ENCODE results near the gene PPP1R1B.

The PPP1R1B gene

GRCh38 chr17:39643271-39643670 is 16.5 kb downstream of the PPP1R1B start:
- Histone ChIP-seq H3K4me1 (ENCODE audit: control insufficient read depth, insufficient read depth, low read length) (peaks cover 5% of the 10 kb centered on the region), H3K4me3 (ENCODE audit: low read length) (no peak overlapping the region)

GRCh38 chr17:39647256-39647655 is 20.5 kb downstream of the PPP1R1B start:
- Histone ChIP-seq H3K36me3 (ENCODE audit: control insufficient read depth, insufficient read depth, low read length) (peaks cover 3% of the 10 kb centered on the region), H3K4me1 (ENCODE audit: control insufficient read depth, insufficient read depth, low read length) (no peaks in the 10 kb centered on the region), H3K27ac (ENCODE audit: low read depth, low read length) (no peak overlapping the region), H3K4me3 (ENCODE audit: low read length) (no peak overlapping the region), H3K27me3 (ENCODE audit: control insufficient read depth, insufficient read depth, low read length) (no peaks in the 10 kb centered on the region), H3K9ac (ENCODE audit: low read length) (no peak overlapping the region)

More at GRCh38 chr17:39643271-39643670, 16.5 kb downstream of the PPP1R1B start:
- Histone ChIP-seq H3K36me3 (ENCODE audit: control insufficient read depth, insufficient read depth, low read length) (no peaks in the 10 kb centered on the region), H3K27ac (ENCODE audit: low read depth, low read length) (no peak overlapping the region), H3K9ac (ENCODE audit: low read length) (no peak overlapping the region), H3K27me3 (ENCODE audit: control insufficient read depth, insufficient read depth, low read length) (no peaks in the 10 kb centered on the region)

- Histone ChIP-seq H3K9ac (ENCODE audit: low read length) (no peak overlapping the region), H3K36me3 (ENCODE audit: control insufficient read depth, insufficient read depth, low read length) (peaks cover 3% of the 10 kb centered on the region), H3K27ac (ENCODE audit: low read depth, low read length) (no peak overlapping the region), H3K4me1 (ENCODE audit: control insufficient read depth, insufficient read depth, low read length) (no peaks in the 10 kb centered on the region), H3K27me3 (ENCODE audit: control insufficient read depth, insufficient read depth, low read length) (no peaks in the 10 kb centered on the region), H3K4me3 (ENCODE audit: low read length) (no peak overlapping the region)
These were observed 22.0 kb downstream of the PPP1R1B start for GRCh38 chr17:39648616-39649366.

GRCh38 chr17:39650121-39650579 is 23.4 kb downstream of the PPP1R1B start:
- H3K27me3 ChIP-seq (ENCODE audit: control insufficient read depth, insufficient read depth, low read length) = no peaks in the 10 kb centered on the region
- peaks cover 3% of the 10 kb centered on the region for H3K36me3 ChIP-seq (ENCODE audit: control insufficient read depth, insufficient read depth, low read length)
- no peak overlapping the region for H3K9ac ChIP-seq (ENCODE audit: low read length)
- no peaks in the 10 kb centered on the region for H3K4me1 ChIP-seq (ENCODE audit: control insufficient read depth, insufficient read depth, low read length)
- H3K27ac ChIP-seq (ENCODE audit: low read depth, low read length) = no peak overlapping the region
- H3K4me3 ChIP-seq (ENCODE audit: low read length) = no peak overlapping the region

- no peak overlapping the region for H3K27ac ChIP-seq (ENCODE audit: low read depth, low read length)
These were observed 25.3 kb downstream of the PPP1R1B start for GRCh38 chr17:39651923-39652586.

GRCh38 chr17:39652587-39653315 is 26.0 kb downstream of the PPP1R1B start:
- no peak overlapping the region for H3K9ac ChIP-seq (ENCODE audit: low read length)
- H3K4me3 ChIP-seq (ENCODE audit: low read length) = no peak overlapping the region
- no peaks in the 10 kb centered on the region for H3K27me3 ChIP-seq (ENCODE audit: control insufficient read depth, insufficient read depth, low read length)
- peaks cover 9% of the 10 kb centered on the region for H3K36me3 ChIP-seq (ENCODE audit: control insufficient read depth, insufficient read depth, low read length)
- no peaks in the 10 kb centered on the region for H3K4me1 ChIP-seq (ENCODE audit: control insufficient read depth, insufficient read depth, low read length)
- H3K27ac ChIP-seq (ENCODE audit: low read depth, low read length) = no peak overlapping the region

More at GRCh38 chr17:39651923-39652586, 25.3 kb downstream of the PPP1R1B start:
- no peak overlapping the region for H3K9ac ChIP-seq (ENCODE audit: low read length)
- H3K4me1 ChIP-seq (ENCODE audit: control insufficient read depth, insufficient read depth, low read length) = no peaks in the 10 kb centered on the region
- H3K36me3 ChIP-seq (ENCODE audit: control insufficient read depth, insufficient read depth, low read length) = peaks cover 7% of the 10 kb centered on the region
- H3K27me3 ChIP-seq (ENCODE audit: control insufficient read depth, insufficient read depth, low read length) = no peaks in the 10 kb centered on the region
- H3K4me3 ChIP-seq (ENCODE audit: low read length) = no peak overlapping the region

GRCh38 chr17:39653316-39653661 is 26.5 kb downstream of the PPP1R1B start:
- H3K27ac ChIP-seq (ENCODE audit: low read depth, low read length) = no peak overlapping the region
- H3K27me3 ChIP-seq (ENCODE audit: control insufficient read depth, insufficient read depth, low read length) = no peaks in the 10 kb centered on the region
- H3K36me3 ChIP-seq (ENCODE audit: control insufficient read depth, insufficient read depth, low read length) = peaks cover 14% of the 10 kb centered on the region
- H3K9ac ChIP-seq (ENCODE audit: low read length) = no peak overlapping the region
- no peaks in the 10 kb centered on the region for H3K4me1 ChIP-seq (ENCODE audit: control insufficient read depth, insufficient read depth, low read length)
- H3K4me3 ChIP-seq (ENCODE audit: low read length) = no peak overlapping the region

GRCh38 chr17:39653662-39654331 is 27.0 kb downstream of the PPP1R1B start:
- no peaks in the 10 kb centered on the region for H3K27me3 ChIP-seq (ENCODE audit: control insufficient read depth, insufficient read depth, low read length)
- H3K4me1 ChIP-seq (ENCODE audit: control insufficient read depth, insufficient read depth, low read length) = no peaks in the 10 kb centered on the region
- no peak overlapping the region for H3K27ac ChIP-seq (ENCODE audit: low read depth, low read length)
- no peak overlapping the region for H3K4me3 ChIP-seq (ENCODE audit: low read length)
- peaks cover 16% of the 10 kb centered on the region for H3K36me3 ChIP-seq (ENCODE audit: control insufficient read depth, insufficient read depth, low read length)
- no peak overlapping the region for H3K9ac ChIP-seq (ENCODE audit: low read length)

- no peak overlapping the region for H3K9ac ChIP-seq (ENCODE audit: low read length)
- H3K27me3 ChIP-seq (ENCODE audit: control insufficient read depth, insufficient read depth, low read length) = no peaks in the 10 kb centered on the region
- H3K36me3 ChIP-seq (ENCODE audit: control insufficient read depth, insufficient read depth, low read length) = peaks cover 20% of the 10 kb centered on the region
- H3K4me1 ChIP-seq (ENCODE audit: control insufficient read depth, insufficient read depth, low read length) = no peaks in the 10 kb centered on the region
- no peak overlapping the region for H3K27ac ChIP-seq (ENCODE audit: low read depth, low read length)
- H3K4me3 ChIP-seq (ENCODE audit: low read length) = no peak overlapping the region
These were observed 28.4 kb downstream of the PPP1R1B start for GRCh38 chr17:39655105-39655504.

GRCh38 chr17:39658346-39658745 is 31.6 kb downstream of the PPP1R1B start:
- no peak overlapping the region for H3K9ac ChIP-seq (ENCODE audit: low read length)
- H3K4me3 ChIP-seq (ENCODE audit: low read length) = no peak overlapping the region
- H3K36me3 ChIP-seq (ENCODE audit: control insufficient read depth, insufficient read depth, low read length) = peaks cover 36% of the 10 kb centered on the region
- H3K4me1 ChIP-seq (ENCODE audit: control insufficient read depth, insufficient read depth, low read length) = no peaks in the 10 kb centered on the region
- no peaks in the 10 kb centered on the region for H3K27me3 ChIP-seq (ENCODE audit: control insufficient read depth, insufficient read depth, low read length)
- no peak overlapping the region for H3K27ac ChIP-seq (ENCODE audit: low read depth, low read length)

GRCh38 chr17:39658760-39659159 is 32.0 kb downstream of the PPP1R1B start:
- no peaks in the 10 kb centered on the region for H3K4me1 ChIP-seq (ENCODE audit: control insufficient read depth, insufficient read depth, low read length)
- H3K27ac ChIP-seq (ENCODE audit: low read depth, low read length) = no peak overlapping the region
- peaks cover 36% of the 10 kb centered on the region for H3K36me3 ChIP-seq (ENCODE audit: control insufficient read depth, insufficient read depth, low read length)
- H3K27me3 ChIP-seq (ENCODE audit: control insufficient read depth, insufficient read depth, low read length) = no peaks in the 10 kb centered on the region
- no peak overlapping the region for H3K9ac ChIP-seq (ENCODE audit: low read length)
- H3K4me3 ChIP-seq (ENCODE audit: low read length) = no peak overlapping the region
